HL-60 (cell line): ENCODE results near the gene ZNF141. TPM values are rescaled to one million over a fixed set of nuclear protein-coding genes. Genes with fewer than 3 reads are reported as not detected.

Experiments used
- microRNA-seq: library from miRNA; unstranded; fragments of <30 nt; microRNA quantifications from one replicate; pipeline ENCODE4, GENCODE V29; 2018

ZNF141 gene

Small RNA genes lying within 50 kb of the gene (microRNA-seq; reads per million reads assigned to microRNA genes)
- not detected for gene MIR571
